GM12873 (cell line): Measurements from ENCODE around the gene USP9X.
A peak's percentile ranks its signal among the peaks of the same experiment; 100 is the strongest.

Experiments
- TF ChIP-seq, protein P1 (sequence below): IDR thresholded peaks from 2 replicates; pipeline ENCODE4 v1.5.1; 2012; ENCODE audit warnings: low read depth, mild to moderate bottlenecking, moderate library complexity, low read length, control low read depth; ENCODE audit not compliant: insufficient read depth; ENCODE audit errors: missing control alignments

The USP9X gene

DNA sequence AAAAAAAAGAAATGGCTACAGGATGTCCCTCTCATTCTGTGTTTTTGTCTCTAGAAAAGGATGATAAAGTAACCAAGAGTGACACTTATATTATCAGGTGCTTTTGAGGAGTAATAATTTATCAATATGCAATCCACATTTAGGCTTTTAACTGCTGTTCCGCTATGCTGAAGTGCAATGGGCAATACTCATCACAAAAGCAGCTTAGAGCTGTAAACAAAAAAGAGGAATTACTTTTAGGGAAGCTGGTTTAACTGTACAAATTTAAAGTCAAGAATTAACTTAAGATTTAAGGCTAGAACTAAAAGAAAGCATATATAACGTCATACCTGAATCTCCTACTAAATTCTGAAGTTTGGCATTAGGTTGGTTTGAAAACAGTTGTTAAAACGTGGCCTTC, 155.3 kb downstream of the USP9X start:
- TF ChIP-seq, protein P1, sequence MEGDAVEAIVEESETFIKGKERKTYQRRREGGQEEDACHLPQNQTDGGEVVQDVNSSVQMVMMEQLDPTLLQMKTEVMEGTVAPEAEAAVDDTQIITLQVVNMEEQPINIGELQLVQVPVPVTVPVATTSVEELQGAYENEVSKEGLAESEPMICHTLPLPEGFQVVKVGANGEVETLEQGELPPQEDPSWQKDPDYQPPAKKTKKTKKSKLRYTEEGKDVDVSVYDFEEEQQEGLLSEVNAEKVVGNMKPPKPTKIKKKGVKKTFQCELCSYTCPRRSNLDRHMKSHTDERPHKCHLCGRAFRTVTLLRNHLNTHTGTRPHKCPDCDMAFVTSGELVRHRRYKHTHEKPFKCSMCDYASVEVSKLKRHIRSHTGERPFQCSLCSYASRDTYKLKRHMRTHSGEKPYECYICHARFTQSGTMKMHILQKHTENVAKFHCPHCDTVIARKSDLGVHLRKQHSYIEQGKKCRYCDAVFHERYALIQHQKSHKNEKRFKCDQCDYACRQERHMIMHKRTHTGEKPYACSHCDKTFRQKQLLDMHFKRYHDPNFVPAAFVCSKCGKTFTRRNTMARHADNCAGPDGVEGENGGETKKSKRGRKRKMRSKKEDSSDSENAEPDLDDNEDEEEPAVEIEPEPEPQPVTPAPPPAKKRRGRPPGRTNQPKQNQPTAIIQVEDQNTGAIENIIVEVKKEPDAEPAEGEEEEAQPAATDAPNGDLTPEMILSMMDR, result no peak

DNA sequence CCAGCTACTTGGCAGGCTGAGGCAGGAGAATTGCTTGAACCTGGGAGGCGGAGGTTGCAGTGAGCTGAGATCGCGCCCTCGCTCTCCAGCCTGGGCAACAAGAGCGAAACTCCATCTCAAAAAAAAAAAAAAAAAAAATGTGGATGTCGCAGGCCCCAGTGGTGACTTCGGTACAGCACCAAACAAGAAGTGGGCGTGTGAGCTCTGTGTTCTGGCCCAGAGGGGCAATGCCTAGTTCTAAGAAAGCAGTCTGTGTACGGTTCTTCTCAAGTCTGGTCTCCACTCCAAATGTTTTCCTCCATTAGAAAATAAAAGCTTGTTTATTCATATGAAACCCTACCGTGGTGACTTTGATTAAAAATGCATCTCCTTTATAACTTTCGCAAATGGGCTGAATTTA, 156.7 kb downstream of the USP9X start:
- TF ChIP-seq, protein P1, result no peak

DNA sequence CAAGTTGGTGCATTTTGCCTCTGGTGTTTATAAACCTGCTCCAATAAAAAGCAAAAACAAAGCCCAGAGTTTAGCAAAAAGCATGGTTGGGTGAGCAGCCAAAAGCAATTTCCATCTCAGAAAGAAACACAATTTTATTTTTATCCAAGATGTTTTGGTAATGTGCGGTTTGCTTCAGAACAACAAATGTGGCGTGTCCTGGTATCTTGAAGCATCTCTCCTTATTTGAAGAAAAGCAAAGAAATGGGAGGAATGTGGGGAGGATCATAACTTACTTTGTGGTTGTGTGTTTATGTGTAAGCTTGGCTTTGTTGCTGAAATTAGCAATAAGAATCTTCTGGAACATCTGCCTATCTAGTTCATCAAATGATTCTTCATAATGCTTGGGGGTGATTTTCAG, 160.4 kb downstream of the USP9X start:
- TF ChIP-seq, protein P1, result no peak

DNA sequence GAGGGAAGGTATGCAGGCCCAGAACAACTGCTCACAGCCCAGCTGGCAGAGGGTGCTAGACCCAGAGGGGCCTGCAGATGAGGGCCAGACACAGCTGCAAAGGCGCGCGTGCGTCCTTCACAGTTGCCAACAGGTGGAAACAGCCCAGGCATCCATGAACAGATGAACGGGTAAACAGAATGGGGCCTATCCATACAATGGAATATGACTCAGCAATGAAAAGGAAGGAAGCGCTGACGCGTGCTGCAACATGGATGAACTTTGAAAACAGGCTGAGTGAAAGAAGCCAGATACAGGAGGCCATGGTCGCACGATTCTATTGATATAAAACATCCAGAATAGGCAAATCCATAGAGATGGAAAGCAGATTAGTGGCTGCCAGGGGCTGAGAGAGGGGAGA, 165.6 kb downstream of the USP9X start:
- TF ChIP-seq, protein P1, result no peak

DNA sequence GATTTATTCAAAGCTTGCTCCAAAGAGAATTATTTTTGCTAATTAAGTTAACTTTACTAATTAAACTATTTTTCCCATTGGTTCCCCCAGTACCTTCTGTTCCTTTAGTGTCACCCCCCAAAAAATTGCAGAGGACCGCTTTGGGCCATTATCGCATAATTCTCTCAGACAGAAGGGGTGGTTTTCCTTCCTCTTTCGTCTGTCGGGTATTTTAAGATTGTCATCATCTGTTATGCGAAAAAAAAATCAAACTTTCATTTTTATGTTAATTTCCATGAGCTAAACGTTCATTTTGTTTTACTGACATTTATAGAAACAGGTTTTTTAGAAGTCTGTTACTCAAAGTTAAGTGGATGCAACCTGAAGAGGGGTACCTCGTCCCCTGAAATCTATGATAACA, 172.6 kb downstream of the USP9X start:
- TF ChIP-seq, protein P1, result no peak

DNA sequence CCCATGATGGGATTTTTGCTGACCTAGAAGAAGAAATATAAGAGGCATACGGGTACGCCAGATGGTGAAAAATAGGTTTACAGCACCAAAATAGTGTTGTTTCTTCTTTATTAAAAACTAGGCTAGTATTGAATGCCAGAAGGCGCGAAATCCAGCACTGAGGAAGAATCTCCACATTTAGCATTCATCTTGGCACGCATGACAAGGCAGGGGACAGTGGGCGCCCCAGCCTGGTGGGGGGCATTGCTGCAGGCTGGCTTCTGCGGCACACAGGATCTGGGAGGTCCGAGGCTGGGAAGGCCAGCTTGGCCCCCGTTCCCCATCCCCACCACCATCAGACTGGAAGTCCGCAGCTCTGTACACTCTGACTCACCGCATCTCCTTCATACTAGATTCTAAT, 173.0 kb downstream of the USP9X start:
- TF ChIP-seq, protein P1, result peak; percentile 41

DNA sequence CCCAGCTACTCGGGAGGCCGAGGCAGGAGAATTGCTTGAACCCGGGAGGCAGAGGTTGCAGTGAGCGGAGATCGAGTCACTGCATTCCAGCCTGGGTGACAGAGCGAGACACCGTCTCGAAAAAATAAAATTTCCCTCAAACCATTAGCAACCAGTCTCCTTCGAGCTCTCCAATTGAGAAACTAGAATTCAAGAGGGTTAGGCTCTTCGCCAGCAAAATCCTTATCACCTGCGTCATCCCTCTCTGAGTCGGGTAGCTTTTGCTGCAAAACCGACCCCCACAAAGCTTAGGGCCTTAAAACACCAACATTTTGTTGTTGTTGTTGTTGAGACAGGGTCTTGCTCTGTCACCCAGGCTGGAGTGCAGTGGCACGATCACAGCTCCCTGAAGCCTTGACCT, 173.6 kb downstream of the USP9X start:
- TF ChIP-seq, protein P1, result no peak
